Mesendoderm (in vitro differentiated cells): ENCODE measurements around the gene SH3BGR.

Source experiments
- DNase-seq: peaks from one replicate; pipeline ENCODE4 v3.0.0; 2013
- H2AK5ac ChIP-seq: 2 replicates; pipeline ENCODE4 v1.6.1; 2013; ENCODE audit warnings: low read length, inconsistent platforms
- H2BK120ac ChIP-seq: 2 replicates; pipeline ENCODE4 v1.6.1; 2013; ENCODE audit warnings: low read depth, mild to moderate bottlenecking, low read length, moderate library complexity, mixed read lengths
- H2BK15ac ChIP-seq: replicated peaks from 2 replicates; pipeline ENCODE4 v1.6.1; 2013; ENCODE audit warnings: low read depth, mild to moderate bottlenecking, moderate library complexity
- H2BK5ac ChIP-seq: 2 replicates; pipeline ENCODE4 v1.6.1; 2013; ENCODE audit warnings: low read length, inconsistent platforms
- H3K18ac ChIP-seq: 2 replicates; pipeline ENCODE4 v1.6.1; 2013; ENCODE audit warnings: mild to moderate bottlenecking, low read length, mixed read lengths
- H3K23ac ChIP-seq: one replicate; pipeline ENCODE4 v1.6.1; 2013; ENCODE audit warnings: low read length
- H3K27ac ChIP-seq: 2 replicates; pipeline ENCODE4 v1.5.1; 2013; ENCODE audit warnings: low read depth, mild to moderate bottlenecking, inconsistent platforms, low read length, moderate library complexity
- H3K27me3 ChIP-seq: 2 replicates; pipeline ENCODE4 v1.6.1; 2013; ENCODE audit warnings: low read length, control low read depth, mild to moderate bottlenecking, inconsistent platforms; ENCODE audit not compliant: insufficient read depth, poor library complexity
- H3K36me3 ChIP-seq: 2 replicates; pipeline ENCODE4 v1.6.1; 2013; ENCODE audit warnings: low read length, inconsistent platforms; ENCODE audit not compliant: control insufficient read depth, insufficient read depth
- H3K4ac ChIP-seq: one replicate; pipeline ENCODE4 v1.6.1; 2013; ENCODE audit warnings: low read depth, mild to moderate bottlenecking, low read length, moderate library complexity
- H3K4me1 ChIP-seq: 2 replicates; pipeline ENCODE4 v1.6.1; 2013; ENCODE audit warnings: low read depth, low read length, inconsistent platforms; ENCODE audit not compliant: control insufficient read depth
- H3K4me2 ChIP-seq: 2 replicates; pipeline ENCODE4 v1.6.1; 2013; ENCODE audit warnings: low read length
- H3K4me3 ChIP-seq: 2 replicates; pipeline ENCODE4 v1.5.1; 2013; ENCODE audit warnings: mild to moderate bottlenecking, low read length
- H3K56ac ChIP-seq: one replicate; pipeline ENCODE4 v1.6.1; 2013; ENCODE audit warnings: low read length
- H3K79me1 ChIP-seq: 2 replicates; pipeline ENCODE4 v1.6.1; 2013; ENCODE audit warnings: low read length, inconsistent platforms
- H3K79me2 ChIP-seq: 2 replicates; pipeline ENCODE4 v1.6.1; 2013; ENCODE audit warnings: mild to moderate bottlenecking, low read length; ENCODE audit not compliant: control insufficient read depth, insufficient read depth
- H3K9ac ChIP-seq: 2 replicates; pipeline ENCODE4 v1.6.1; 2013; ENCODE audit warnings: low read length, inconsistent platforms
- H4K5ac ChIP-seq: one replicate; pipeline ENCODE4 v1.6.1; 2013; ENCODE audit warnings: low read length
- H4K8ac ChIP-seq: one replicate; pipeline ENCODE4 v1.6.1; 2013; ENCODE audit warnings: low read depth, mild to moderate bottlenecking, control low read depth, low read length, moderate library complexity
- WGBS: extraction: QIAGEN DNeasy Blood & Tissue Kit; methylation state at CpG from one replicate; pipeline ENCODE4 v1.1.7; 2013; ENCODE audit warnings: low lambda C conversion rate, missing lambda C conversion rate; ENCODE audit not compliant: insufficient coverage; ENCODE audit errors: extremely low coverage; 5-methylcytosine and 5-hydroxymethylcytosine counted together

Gene SH3BGR

DNA sequence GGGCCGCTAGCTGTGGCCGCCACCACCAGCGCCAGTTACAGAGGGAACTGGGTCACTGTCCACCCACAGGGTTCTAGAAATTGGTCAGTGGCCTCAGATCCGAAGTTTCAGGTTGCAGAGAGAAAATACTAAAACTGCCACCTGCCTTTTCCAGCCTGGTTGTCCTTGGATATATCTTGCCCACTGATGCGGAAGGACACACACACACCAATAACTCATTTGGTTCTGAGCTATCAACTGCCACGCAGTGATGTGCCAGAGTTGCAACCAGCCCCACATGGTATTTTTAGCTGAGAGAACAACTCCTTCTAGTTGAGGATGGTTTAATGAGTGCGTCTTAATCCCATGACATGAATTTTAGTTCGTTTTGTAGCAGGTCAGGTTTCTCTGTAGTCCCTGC is 68.1 kb downstream of the SH3BGR start:
- Histone ChIP-seq H3K18ac (no peak overlapping the region), H3K27ac (no peak overlapping the region), H3K79me1 (no peaks in the 10 kb centered on the region), H3K4ac (no peak overlapping the region), H3K9ac (no peak overlapping the region), H3K4me1 (no peaks in the 10 kb centered on the region), H3K27me3 (no peaks in the 10 kb centered on the region), H3K23ac (no peak overlapping the region), H2BK120ac (no peak overlapping the region), H2AK5ac (no peak overlapping the region), H4K8ac (no peak overlapping the region), H2BK5ac (no peak overlapping the region), H3K4me2 (no peak overlapping the region), H3K4me3 (no peak overlapping the region), H4K5ac (no peak overlapping the region), H3K36me3 (no peaks in the 10 kb centered on the region), H3K56ac (no peak overlapping the region), H3K79me2 (no peaks in the 10 kb centered on the region), H2BK15ac (no peak overlapping the region)
- DNase-seq, result no peak
- no CpG with 5 or more reads among the region's 8 CpGs for WGBS

DNA sequence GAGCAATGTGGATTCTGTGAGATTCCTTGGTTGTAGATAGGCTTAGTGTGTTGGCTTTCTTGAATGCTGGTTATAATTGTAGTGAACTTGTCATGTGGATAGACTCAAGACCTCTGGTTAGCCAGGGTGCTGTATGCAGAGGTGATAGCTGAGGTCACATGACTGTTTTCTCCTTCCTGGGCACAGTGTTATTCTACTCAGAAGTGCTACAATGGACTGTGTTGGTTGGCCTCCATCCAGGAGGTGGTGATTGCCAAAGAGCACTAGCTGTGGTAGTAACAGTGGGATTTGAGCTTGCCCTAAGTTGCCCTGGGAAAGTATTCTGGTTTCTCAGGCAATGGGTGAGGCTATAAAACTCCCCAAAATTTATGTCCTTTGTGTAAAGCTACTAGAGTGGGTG is 71.6 kb downstream of the SH3BGR start:
- H3K18ac ChIP-seq, result no peak overlapping the region
- H2BK5ac ChIP-seq, result no peak overlapping the region
- no peak overlapping the region for H2BK120ac ChIP-seq
- no peaks in the 10 kb centered on the region for H3K79me1 ChIP-seq
- no peak overlapping the region for H4K5ac ChIP-seq
- H3K79me2 ChIP-seq, result no peaks in the 10 kb centered on the region
- H3K27ac ChIP-seq, result no peak overlapping the region
- H3K56ac ChIP-seq, result no peak overlapping the region
- H3K9ac ChIP-seq, result no peak overlapping the region
- H3K36me3 ChIP-seq, result no peaks in the 10 kb centered on the region
- DNase-seq, result no peak
- H3K27me3 ChIP-seq, result no peaks in the 10 kb centered on the region
- no peak overlapping the region for H2BK15ac ChIP-seq
- no peak overlapping the region for H4K8ac ChIP-seq
- H3K4me1 ChIP-seq, result no peaks in the 10 kb centered on the region
- no peak overlapping the region for H3K4ac ChIP-seq
- no peak overlapping the region for H2AK5ac ChIP-seq
- no peak overlapping the region for H3K4me2 ChIP-seq
- no peak overlapping the region for H3K23ac ChIP-seq
- H3K4me3 ChIP-seq, result no peak overlapping the region

DNA sequence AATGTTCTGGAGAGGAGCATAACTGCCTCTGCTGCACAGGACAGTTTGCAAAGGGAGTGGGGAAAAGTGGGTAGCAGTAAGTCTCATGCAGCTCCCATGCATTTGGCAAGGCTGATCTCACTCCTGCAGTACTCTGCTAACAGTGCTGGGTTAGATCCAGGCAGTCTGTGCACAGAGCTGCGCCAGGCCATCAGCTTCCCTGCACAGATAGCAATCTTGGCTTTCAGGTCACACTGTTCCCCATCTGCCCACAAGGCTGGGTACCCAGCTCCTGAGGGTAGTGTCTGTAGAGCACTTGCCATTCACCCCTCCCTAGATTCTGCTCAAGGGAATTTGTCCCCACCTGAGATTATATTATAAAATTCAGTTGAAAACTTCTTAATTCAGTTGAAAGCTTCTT is 72.1 kb downstream of the SH3BGR start:
- no peak overlapping the region for H2BK15ac ChIP-seq
- no peaks in the 10 kb centered on the region for H3K4me1 ChIP-seq
- no peak overlapping the region for H2AK5ac ChIP-seq
- no peaks in the 10 kb centered on the region for H3K27me3 ChIP-seq
- H3K36me3 ChIP-seq, result no peaks in the 10 kb centered on the region
- no peak overlapping the region for H3K4me2 ChIP-seq
- no peak overlapping the region for H3K18ac ChIP-seq
- no peak overlapping the region for H2BK120ac ChIP-seq
- peak overlapping the region; percentile 30 for H3K56ac ChIP-seq
- no peak overlapping the region for H3K27ac ChIP-seq
- no peak overlapping the region for H3K4ac ChIP-seq
- no peak overlapping the region for H2BK5ac ChIP-seq
- H3K23ac ChIP-seq, result no peak overlapping the region
- no peak overlapping the region for H4K5ac ChIP-seq
- no peaks in the 10 kb centered on the region for H3K79me2 ChIP-seq
- WGBS, result no CpG with 5 or more reads among the region's 1 CpG
- H3K79me1 ChIP-seq, result no peaks in the 10 kb centered on the region
- H4K8ac ChIP-seq, result no peak overlapping the region
- H3K4me3 ChIP-seq, result no peak overlapping the region
- DNase-seq, result no peak
- no peak overlapping the region for H3K9ac ChIP-seq

DNA sequence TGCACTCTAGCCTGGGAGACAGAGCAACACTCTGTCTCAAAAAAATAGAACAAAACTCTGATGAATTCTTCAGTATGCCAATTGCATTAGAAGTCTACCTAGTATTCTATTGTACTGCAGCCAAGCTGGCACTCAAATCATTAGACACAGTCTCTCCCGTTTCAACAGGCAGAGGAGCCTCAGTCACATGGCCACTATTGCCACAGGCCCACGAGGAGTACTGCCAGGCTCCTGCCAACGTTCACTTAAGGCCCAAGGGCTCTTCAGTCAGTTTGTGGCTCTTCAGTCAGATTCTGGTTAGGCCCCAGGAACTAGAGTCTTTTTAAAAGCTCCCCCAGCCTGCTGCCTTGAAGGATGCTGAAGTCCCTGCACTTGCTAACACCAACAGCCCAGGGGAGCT is 73.4 kb downstream of the SH3BGR start:
- DNase-seq, result no peak
- H3K56ac ChIP-seq, result no peak overlapping the region
- H3K27ac ChIP-seq, result no peak overlapping the region
- no peak overlapping the region for H2BK5ac ChIP-seq
- no peaks in the 10 kb centered on the region for H3K4me1 ChIP-seq
- no peak overlapping the region for H2BK120ac ChIP-seq
- no peaks in the 10 kb centered on the region for H3K79me2 ChIP-seq
- no peak overlapping the region for H4K5ac ChIP-seq
- no peak overlapping the region for H3K4me3 ChIP-seq
- H2AK5ac ChIP-seq, result no peak overlapping the region
- H3K79me1 ChIP-seq, result no peaks in the 10 kb centered on the region
- H2BK15ac ChIP-seq, result no peak overlapping the region
- no peak overlapping the region for H3K9ac ChIP-seq
- no peak overlapping the region for H3K23ac ChIP-seq
- no CpG with 5 or more reads among the region's 3 CpGs for WGBS
- H3K18ac ChIP-seq, result no peak overlapping the region
- H4K8ac ChIP-seq, result no peak overlapping the region
- no peak overlapping the region for H3K4me2 ChIP-seq
- no peaks in the 10 kb centered on the region for H3K27me3 ChIP-seq
- H3K4ac ChIP-seq, result no peak overlapping the region
- H3K36me3 ChIP-seq, result no peaks in the 10 kb centered on the region

DNA sequence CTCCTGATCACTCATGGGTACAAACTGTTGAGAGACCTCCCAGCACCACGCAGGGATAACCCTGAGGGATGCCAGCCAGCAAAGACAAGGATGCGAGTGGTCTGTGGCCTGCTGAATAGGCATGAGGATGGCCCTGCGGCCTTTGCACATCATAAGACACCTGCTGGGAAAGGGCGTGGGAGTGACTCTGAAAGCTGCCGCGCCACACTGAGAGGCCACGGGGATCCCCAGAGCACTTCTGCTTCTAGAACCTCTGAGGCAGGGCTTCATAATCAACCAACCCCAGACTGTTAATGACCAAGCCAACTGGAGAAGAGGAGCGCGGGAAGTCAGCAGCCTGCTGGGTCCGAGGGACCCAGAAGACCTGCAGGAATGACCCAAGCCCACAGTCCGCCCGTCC is 73.8 kb downstream of the SH3BGR start:
- no peak overlapping the region for H3K9ac ChIP-seq
- no peak overlapping the region for H3K56ac ChIP-seq
- H4K8ac ChIP-seq, result no peak overlapping the region
- no peaks in the 10 kb centered on the region for H3K27me3 ChIP-seq
- H2AK5ac ChIP-seq, result no peak overlapping the region
- WGBS, result no CpG with 5 or more reads among the region's 12 CpGs
- no peak overlapping the region for H3K4ac ChIP-seq
- H2BK120ac ChIP-seq, result no peak overlapping the region
- H2BK5ac ChIP-seq, result no peak overlapping the region
- H3K18ac ChIP-seq, result no peak overlapping the region
- H3K4me3 ChIP-seq, result no peak overlapping the region
- DNase-seq, result no peak
- H2BK15ac ChIP-seq, result no peak overlapping the region
- no peak overlapping the region for H3K27ac ChIP-seq
- no peaks in the 10 kb centered on the region for H3K79me2 ChIP-seq
- no peaks in the 10 kb centered on the region for H3K4me1 ChIP-seq
- H3K36me3 ChIP-seq, result no peaks in the 10 kb centered on the region
- no peaks in the 10 kb centered on the region for H3K79me1 ChIP-seq
- no peak overlapping the region for H3K23ac ChIP-seq
- H4K5ac ChIP-seq, result no peak overlapping the region
- no peak overlapping the region for H3K4me2 ChIP-seq

DNA sequence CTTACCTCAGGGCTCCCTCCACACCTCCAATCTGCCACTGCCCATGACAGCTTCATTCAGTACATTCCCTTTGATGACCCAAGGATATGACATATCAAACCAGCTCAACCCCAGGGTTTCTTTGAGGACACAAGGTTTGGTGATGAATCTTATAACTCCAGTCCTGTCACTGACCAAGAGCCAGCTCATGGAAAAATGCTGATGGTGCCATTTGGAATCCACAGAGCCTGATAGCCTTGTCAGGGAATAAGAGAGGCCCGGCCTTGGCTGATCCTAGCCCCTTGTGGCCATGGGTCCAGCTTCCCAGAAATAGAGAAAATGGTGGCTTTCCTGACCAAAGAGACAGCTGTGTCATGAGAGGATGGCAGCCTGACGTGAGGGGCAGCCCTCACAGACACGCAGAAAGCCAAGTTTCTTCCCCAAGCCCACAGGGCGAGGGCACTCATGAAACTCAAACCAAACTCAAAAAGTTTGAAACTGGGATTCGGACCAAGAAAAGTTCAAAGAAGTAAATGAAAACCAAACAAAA is 75.4 kb downstream of the SH3BGR start:
- no peak overlapping the region for H2AK5ac ChIP-seq
- no peak overlapping the region for H3K27ac ChIP-seq
- no peak overlapping the region for H3K18ac ChIP-seq
- no peak overlapping the region for H3K4me3 ChIP-seq
- H3K4ac ChIP-seq, result no peak overlapping the region
- no peak overlapping the region for H3K56ac ChIP-seq
- H4K5ac ChIP-seq, result no peak overlapping the region
- no peak overlapping the region for H2BK120ac ChIP-seq
- no peak overlapping the region for H2BK15ac ChIP-seq
- H3K4me2 ChIP-seq, result no peak overlapping the region
- no peak for DNase-seq
- no peaks in the 10 kb centered on the region for H3K79me1 ChIP-seq
- H3K23ac ChIP-seq, result no peak overlapping the region
- no CpG with 5 or more reads among the region's 5 CpGs for WGBS
- H3K36me3 ChIP-seq, result no peaks in the 10 kb centered on the region
- H3K9ac ChIP-seq, result no peak overlapping the region
- no peaks in the 10 kb centered on the region for H3K27me3 ChIP-seq
- H3K4me1 ChIP-seq, result no peaks in the 10 kb centered on the region
- H3K79me2 ChIP-seq, result no peaks in the 10 kb centered on the region
- H2BK5ac ChIP-seq, result no peak overlapping the region
- no peak overlapping the region for H4K8ac ChIP-seq
